ENCODE results near the gene SPR.

DNA sequence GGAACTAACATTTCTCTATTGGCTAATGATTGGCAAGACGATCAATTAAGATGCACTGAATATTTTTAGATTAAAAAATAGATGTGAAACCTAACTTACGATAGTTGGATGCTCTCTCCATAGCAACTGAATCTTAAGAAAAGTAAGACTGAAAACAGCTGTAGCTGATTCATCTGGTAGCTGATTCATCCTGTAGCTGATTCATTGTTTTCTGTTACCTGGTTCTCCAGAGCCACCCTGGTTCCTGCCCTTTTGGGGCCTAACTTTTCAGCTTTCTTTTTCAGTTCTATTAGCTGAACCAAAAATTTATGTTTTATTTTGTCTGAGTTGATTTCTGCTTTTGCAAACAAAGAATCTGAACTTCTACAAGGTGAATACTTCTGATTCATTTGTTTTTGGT is 22.7 kb upstream of the SPR start:
- no peak for TF ChIP-seq FOXP2 (optimal IDR thresholded peaks at IDR 0.05; ENCODE audit: control extremely low read depth, extremely low read length, insufficient read depth)
- no peak for TF ChIP-seq EZH2 (IDR thresholded peaks at IDR 0.05)
- TF ChIP-seq POLR2AphosphoS5 (IDR thresholded peaks at IDR 0.05; ENCODE audit: borderline replicate concordance, low read depth, low read length), result no peak
